Astrocyte (in vitro differentiated cells and primary cell): ENCODE measurements around the gene TTC13.

ENCODE experiments used
- EZH2 ChIP-seq: IDR thresholded peaks from 2 replicates; pipeline ENCODE4 v1.6.1; 2012; ENCODE audit warnings: mild to moderate bottlenecking, low read length, inconsistent platforms; ENCODE audit not compliant: insufficient read depth
- TF ChIP-seq, protein P1 (sequence below): IDR thresholded peaks from 2 replicates; pipeline ENCODE4 v1.5.1; 2011; ENCODE audit warnings: low read depth, mild to moderate bottlenecking, inconsistent platforms, low read length, moderate library complexity; ENCODE audit not compliant: insufficient read depth

DNA sequence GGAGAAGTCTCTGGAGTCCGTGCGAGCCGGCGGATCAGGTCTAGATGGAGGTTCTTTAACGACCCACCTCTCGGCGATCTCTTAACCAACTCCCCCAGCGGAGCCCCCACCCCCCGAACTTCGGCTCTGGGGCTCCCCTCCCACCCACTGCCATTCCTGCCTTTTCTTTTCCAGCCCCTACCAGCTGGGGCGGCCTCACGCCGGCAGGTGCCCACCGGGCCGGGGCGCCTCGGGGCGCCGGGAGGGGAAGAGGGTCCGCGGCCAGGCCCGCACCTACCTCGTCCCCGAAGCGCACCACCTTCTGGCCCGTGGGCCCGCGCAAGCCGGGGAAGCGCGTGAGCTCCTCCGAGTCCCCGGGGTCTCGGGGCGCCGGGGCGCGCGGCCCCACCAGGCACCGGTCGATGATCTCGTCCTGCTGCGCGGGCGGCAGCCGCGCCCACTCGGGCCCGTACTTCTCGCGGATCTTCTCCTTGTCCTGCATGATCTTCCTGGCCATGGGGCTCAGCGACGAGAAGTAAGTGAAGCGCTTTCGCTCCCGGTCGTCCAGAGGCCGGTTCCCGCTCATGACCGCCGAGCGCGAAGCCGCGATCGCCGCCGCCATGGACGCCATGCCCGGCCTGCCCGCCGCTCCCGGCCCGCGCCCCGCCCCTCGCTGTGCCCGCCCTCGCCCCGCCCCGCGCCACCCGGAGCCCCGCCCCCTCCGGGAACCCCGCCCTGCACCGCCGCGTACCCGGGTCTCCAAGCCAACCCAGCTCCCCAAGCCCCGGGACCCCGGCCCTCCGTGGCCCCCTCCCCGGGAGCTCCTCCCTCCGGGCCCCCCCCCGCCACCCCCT, 110.5 kb downstream of the TTC13 start, which contains the start of gene C1orf198:
- TF ChIP-seq, protein P1, sequence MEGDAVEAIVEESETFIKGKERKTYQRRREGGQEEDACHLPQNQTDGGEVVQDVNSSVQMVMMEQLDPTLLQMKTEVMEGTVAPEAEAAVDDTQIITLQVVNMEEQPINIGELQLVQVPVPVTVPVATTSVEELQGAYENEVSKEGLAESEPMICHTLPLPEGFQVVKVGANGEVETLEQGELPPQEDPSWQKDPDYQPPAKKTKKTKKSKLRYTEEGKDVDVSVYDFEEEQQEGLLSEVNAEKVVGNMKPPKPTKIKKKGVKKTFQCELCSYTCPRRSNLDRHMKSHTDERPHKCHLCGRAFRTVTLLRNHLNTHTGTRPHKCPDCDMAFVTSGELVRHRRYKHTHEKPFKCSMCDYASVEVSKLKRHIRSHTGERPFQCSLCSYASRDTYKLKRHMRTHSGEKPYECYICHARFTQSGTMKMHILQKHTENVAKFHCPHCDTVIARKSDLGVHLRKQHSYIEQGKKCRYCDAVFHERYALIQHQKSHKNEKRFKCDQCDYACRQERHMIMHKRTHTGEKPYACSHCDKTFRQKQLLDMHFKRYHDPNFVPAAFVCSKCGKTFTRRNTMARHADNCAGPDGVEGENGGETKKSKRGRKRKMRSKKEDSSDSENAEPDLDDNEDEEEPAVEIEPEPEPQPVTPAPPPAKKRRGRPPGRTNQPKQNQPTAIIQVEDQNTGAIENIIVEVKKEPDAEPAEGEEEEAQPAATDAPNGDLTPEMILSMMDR, result no peak
- no peak for TF ChIP-seq EZH2
